Lung (tissue), 12 donors: Measurements from ENCODE around the gene ZFAND2B. TPM values are rescaled to one million over a fixed set of nuclear protein-coding genes. Genes with fewer than 3 reads are reported as not detected.
A peak's percentile ranks its signal among the peaks of the same experiment; 100 is the strongest.

ENCODE experiments used
- ATAC-seq: fragments of 200-7000 bp; cut with Tn5 transposase; one replicate; pipeline ENCODE4 v1.9.1; 2020; ENCODE audit warnings: moderate number of reproducible peaks; ENCODE audit not compliant: insufficient read depth, low FRiP score
- DNase-seq, 3 donors: peaks; one replicate each; pipeline ENCODE4 v3.0.0-alpha.2; 2013 to 2017
- H3K27ac ChIP-seq, 2 donors: one replicate each; pipeline ENCODE4 v1.5.1; 2013; ENCODE audit warnings: mild to moderate bottlenecking in 2 of 2, moderate library complexity in 2 of 2, control low read depth in 1 of 2, inconsistent platforms in 1 of 2, low read depth in 1 of 2, low read length in 1 of 2
- H3K27me3 ChIP-seq, 3 donors: one replicate each; pipeline ENCODE4 v1.5.1; 2013; ENCODE audit warnings: low read length in 2 of 3; ENCODE audit not compliant: control insufficient read depth in 3 of 3, insufficient read depth in 3 of 3
- H3K36me3 ChIP-seq, 4 donors: one replicate each; pipeline ENCODE4 v1.5.1; 2013; ENCODE audit warnings: low read length in 4 of 4, mild to moderate bottlenecking in 1 of 4, moderate library complexity in 1 of 4; ENCODE audit not compliant: control insufficient read depth in 4 of 4, insufficient read depth in 4 of 4
- H3K4me1 ChIP-seq, 5 donors: one replicate each; pipeline ENCODE4 v1.5.1; 2013; ENCODE audit warnings: low read length in 5 of 5, mild to moderate bottlenecking in 2 of 5, moderate library complexity in 1 of 5; ENCODE audit not compliant: control insufficient read depth in 5 of 5, insufficient read depth in 5 of 5
- H3K4me3 ChIP-seq: one replicate; pipeline ENCODE4 v1.5.1; 2013; ENCODE audit warnings: mild to moderate bottlenecking, control low read depth, moderate library complexity
- H3K9ac ChIP-seq, 2 donors: one replicate each; pipeline ENCODE4 v1.5.1; 2013; ENCODE audit warnings: low read length in 2 of 2, control low read depth in 1 of 2; ENCODE audit not compliant: insufficient read depth in 1 of 2
- H3K9me3 ChIP-seq, 4 donors: one replicate each; pipeline ENCODE4 v1.5.1; 2013; ENCODE audit warnings: low read length in 3 of 4, mild to moderate bottlenecking in 1 of 4, moderate library complexity in 1 of 4; ENCODE audit not compliant: control insufficient read depth in 4 of 4, insufficient read depth in 3 of 4
- CTCF ChIP-seq: IDR thresholded peaks from 2 replicates; pipeline ENCODE4 v1.5.1; 2012; ENCODE audit warnings: mild to moderate bottlenecking; ENCODE audit errors: control extremely low read depth, extremely low read depth
- WGBS, 2 donors: extraction: QIAGEN DNeasy Blood & Tissue Kit; methylation state at CpG; one replicate each; pipeline ENCODE4 v1.1.7; 2013; 5-methylcytosine and 5-hydroxymethylcytosine counted together
- polyA plus RNA-seq, 2 donors: library from polyadenylated mRNA; stranded (reverse); fragments of 200-250 nt; gene quantifications; one replicate each; pipeline ENCODE4 v1.2.1, GENCODE V29; 2013
- total RNA-seq, 2 donors: library from RNA; depleted of rRNA in 1 of 2; stranded (reverse); fragments of >200 nt in 1 of 2; gene quantifications; one replicate each; pipeline ENCODE4 v1.2.1, GENCODE V29; 2014 to 2021
- donor health status: control.
- donor health status: control.
- donor health status: Bipolar disorder and iron deficiency.
- donor health status: healthy.
- donor health status: DM: yes; HTN: yes; CAD: no.

Gene ZFAND2B
- total and polyA plus RNA-seq, 4 donors: 28.2 to 45.1 (median 39.6) TPM

DNA sequence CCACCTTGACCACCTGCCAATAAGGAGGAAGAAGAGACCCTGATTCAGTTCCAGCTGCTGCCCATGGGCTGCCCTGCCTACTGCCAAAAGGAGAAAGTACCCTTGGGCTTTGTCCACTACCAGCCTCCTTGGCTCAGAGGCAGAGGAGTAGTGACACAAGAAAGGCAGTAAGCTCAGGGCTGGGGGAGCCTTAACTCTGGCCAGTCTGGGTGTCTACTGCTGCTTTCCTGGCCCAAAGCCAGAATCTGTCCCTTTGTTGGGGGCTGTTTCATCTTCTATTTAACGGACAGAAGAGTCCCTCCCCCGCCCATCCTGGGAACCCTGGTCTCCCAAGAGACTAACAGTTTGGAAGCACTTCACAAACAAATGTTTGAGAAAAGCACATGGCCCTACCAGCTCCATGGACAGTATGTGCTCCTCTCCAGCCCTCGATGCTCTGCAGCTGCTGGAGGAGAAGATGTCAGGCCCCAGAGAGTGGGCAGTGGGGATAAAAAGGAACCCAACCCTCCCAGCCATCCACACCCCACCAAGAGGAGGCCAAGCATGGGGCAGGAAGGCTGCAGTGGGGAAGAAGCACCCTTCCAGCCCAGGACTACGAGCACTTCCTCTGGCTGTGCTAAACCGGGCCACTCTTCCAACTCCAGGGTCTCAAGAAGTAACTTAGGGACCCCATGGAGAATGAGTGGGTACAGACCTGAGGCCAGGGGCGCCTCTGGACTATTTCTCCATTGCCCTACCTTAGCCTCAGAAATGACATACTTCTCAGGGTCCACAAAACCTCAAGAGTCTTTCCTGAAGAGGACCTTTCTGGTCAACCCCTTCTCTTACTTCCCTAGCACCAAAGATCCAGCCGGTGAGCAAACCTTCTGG is 21.7 kb downstream of the ZFAND2B start:
- Histone ChIP-seq H3K27me3 (no peaks in the 10 kb centered on the region), H3K9ac (peak overlapping the region; percentile 72 to 77), H3K36me3 (peaks cover 12 to 36% (median 29%) of the 10 kb centered on the region in 4 donors), H3K27ac (peak overlapping the region; percentile 95 to 98), H3K9me3 (no peaks in the 10 kb centered on the region), H3K4me1 (peaks cover 4 to 26% (median 9%) of the 10 kb centered on the region in 5 donors), H3K4me3 (peak overlapping the region; percentile 87)
- 31 to 36% methylated on average over 7 of the region's 7 CpGs for WGBS, 2 donors
- DNase-seq (peak in 1 of 3 donors; percentile 20), ATAC-seq (no peak)
- TF ChIP-seq CTCF: no peak

GRCh38 chr2:219228911-219229304 is 22.3 kb downstream of the ZFAND2B start:
- Histone ChIP-seq H3K9ac (peak overlapping the region; percentile 72 to 77), H3K27ac (peak overlapping the region; percentile 95 to 98), H3K27me3 (no peaks in the 10 kb centered on the region), H3K4me1 (peaks cover 4 to 26% (median 9%) of the 10 kb centered on the region in 5 donors), H3K9me3 (no peaks in the 10 kb centered on the region), H3K4me3 (peak overlapping the region; percentile 87), H3K36me3 (peaks cover 16 to 36% (median 28%) of the 10 kb centered on the region in 4 donors)
- 2% methylated on average over 19 of the region's 19 CpGs for WGBS, 2 donors
- no peak for TF ChIP-seq CTCF
- no peak for ATAC-seq
- DNase-seq: peak in 1 of 3 donors; percentile 11

GRCh38 chr2:219229305-219230058 is 22.9 kb downstream of the ZFAND2B start, which contains the start of the genes ANKZF1 and ATG9A:
ANKZF1 (plus strand) TSS chr2:219229806; CDS start chr2:219230258, 452 bp downstream.
ATG9A (minus strand) TSS chr2:219229636; CDS start chr2:219228024, 1,612 bp downstream.
- H3K9ac ChIP-seq: peak within 1 kb of the TSS; percentile 77 to 85
- no peaks in the 10 kb centered on the region for H3K27me3 ChIP-seq
- peaks cover 4 to 26% (median 9%) of the 10 kb centered on the region in 5 donors for H3K4me1 ChIP-seq
- no peaks in the 10 kb centered on the region for H3K9me3 ChIP-seq
- no peak for TF ChIP-seq CTCF
- peak within 1 kb of the TSS; percentile 87 for H3K4me3 ChIP-seq
- ATAC-seq (peak; percentile 99), DNase-seq (peak; percentile 99)
- H3K36me3 ChIP-seq: peaks cover 22 to 34% (median 26%) of the 10 kb centered on the region in 4 donors
- peak within 1 kb of the TSS; percentile 95 to 98 for H3K27ac ChIP-seq
- WGBS, 2 donors: 0% methylated on average over 78 to 80 of the region's 80 CpGs
